Measurements from ENCODE around the gene DCLRE1A.

DCLRE1A gene

DNA sequence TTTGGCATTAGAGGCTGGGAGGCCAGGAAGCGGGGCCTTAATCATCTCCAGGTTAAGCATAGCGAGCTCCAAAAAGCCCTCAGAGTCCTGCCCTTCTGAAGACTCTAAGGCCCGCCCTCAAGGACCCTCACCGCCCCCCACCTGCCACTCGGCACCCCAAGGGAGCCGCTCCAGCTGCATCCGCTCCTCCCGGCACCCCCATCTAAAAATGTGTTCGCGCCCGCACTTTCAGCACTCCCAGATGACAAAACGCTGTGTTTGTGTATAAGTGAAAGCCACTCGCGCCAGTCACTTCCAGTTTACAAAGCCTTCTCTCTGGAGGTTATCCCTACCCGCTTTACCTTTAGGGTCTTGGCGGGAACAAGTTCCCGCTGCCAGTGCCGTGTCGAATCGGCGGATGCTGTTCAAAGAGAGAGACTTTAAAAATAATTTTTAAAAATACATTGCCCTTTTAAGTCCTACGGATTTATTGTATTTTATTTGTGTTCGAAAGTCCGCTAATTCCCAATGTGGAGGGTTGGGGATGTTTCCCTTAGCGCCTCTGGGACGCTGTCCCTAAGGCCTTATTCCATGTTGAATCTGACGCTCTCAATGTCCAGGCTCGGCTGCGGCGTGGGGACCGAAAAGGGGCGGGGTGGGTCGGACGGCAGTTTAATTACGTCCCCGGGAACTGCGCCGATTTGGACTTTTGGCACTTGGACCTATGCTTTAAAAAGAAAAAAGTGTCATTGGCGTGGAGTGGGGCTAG is at the start of gene DCLRE1A, which contains the start of gene NHLRC2:
Gene DCLRE1A (minus strand): TSS at position 70 of the 748 bp plus-strand sequence. CDS start 900 bp downstream, outside the sequence.
Gene NHLRC2 (plus strand): TSS at position 649 of the 748 bp plus-strand sequence. CDS start 212 bp downstream, outside the sequence.
- DNase-seq (ENCODE audit: low read depth in 3 of 3) = peak in 2 of 3 donors; percentile 38 to 70

DNA sequence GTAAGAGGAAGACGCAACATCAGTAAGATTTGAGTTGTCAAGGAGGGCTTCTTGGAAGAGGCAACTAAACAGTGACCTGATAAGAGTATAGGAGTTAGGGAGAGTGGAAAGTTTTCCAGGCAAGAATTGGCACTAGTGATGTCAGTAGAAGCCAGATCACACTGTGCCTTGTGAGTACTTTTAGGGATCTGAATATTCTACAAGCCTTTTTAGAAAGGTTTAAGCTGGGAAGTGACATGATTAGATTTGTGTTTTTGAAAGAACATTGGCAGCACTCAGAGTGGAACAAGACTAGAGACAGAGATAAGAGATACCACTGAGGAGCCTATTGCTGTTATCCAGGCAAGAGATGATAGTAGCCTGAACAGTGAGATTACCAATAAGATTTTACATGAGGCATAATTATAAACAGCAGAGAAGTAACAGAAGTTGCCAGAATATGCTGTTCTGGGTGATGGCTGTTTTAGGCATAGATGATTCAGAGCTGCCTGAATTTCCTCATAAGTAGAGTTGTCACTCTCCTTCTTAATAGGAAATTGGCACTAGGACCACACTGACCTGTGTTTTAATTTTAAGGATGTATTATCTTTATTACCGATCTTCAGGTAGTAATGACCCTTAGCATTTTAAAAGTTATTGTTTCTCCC is 46.2 kb upstream of the DCLRE1A start:
- DNase-seq (ENCODE audit: low read depth in 3 of 3) = no peak

DNA sequence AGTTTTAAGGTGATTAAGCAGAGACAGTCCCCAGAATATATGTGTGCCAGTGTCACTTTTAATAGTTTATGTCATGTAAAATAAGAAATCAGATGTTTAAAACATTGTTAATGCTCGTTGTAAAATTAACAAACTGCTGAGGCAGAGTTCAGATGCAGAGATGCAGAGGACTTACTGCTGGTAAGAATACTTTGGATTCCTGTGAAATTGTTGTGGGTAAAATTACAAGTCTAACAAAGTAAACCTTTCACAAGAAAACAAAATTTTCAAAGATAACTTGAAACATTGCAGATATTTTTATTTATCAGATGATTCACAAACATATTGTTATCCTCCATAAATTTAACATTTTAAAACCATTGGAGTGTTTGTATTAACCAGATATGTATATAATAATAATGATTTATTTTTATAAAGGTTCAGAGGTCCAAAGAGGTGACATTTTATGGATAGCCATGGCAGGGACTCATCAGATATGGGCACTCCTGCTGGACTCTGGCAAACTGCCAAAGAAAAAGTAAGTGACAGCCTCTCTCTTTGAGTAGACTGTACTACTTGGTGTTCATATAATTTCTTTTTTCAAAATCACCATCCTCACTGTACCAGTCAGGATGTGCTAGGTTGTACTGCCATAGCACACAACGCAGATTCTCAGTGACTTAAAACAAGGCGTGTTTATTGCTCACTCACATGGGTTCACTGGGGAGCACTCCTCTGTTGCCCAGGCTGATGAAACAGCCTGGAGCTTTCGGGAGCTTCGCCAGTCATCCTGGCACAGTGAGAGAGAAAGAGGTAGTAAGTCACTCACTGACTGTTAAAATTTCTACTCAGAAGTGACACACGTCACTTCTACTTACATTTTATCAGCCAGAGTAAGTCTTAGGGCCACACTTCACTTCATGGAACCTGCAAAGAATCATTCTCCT is 44.1 kb upstream of the DCLRE1A start:
- no peak for DNase-seq (ENCODE audit: low read depth in 3 of 3)

DNA sequence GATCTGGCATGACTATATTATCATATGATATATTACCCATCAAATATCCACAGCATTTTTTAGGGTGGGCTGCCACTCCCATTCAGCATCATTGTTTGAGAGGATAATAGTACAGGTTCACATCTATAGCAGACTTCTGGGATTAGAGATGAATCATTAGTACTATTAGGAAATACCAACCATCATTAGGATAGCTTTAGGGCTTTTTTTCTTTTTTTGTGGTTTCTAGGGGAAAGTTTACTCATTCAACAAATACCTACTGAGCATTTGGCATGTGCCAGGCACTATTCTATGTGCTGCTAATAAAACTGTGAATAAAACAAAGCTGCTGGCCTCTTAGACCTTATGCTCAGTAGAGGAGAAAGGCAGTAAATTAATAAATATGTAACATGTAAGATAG is 41.1 kb upstream of the DCLRE1A start:
- DNase-seq (ENCODE audit: low read depth in 3 of 3) = no peak

DNA sequence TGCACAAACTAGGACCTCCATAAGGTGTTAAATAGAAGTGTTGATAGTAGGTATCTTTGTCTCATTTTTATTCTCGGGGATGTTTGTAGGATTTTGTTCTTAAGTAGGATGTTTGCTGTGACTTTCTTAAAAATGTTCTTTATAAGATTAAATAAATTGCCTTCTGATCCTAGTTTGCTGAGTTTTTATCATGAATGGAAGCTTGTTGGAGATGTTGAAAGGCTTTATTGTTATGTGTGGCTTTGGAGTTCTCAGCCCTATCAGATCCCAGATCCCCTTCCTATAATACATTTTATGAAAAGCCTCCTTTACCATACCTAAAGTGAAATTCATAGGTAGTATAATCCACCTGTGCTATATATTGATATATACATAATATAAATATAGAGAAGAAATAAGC is 40.7 kb upstream of the DCLRE1A start:
- no peak for DNase-seq (ENCODE audit: low read depth in 3 of 3)

DNA sequence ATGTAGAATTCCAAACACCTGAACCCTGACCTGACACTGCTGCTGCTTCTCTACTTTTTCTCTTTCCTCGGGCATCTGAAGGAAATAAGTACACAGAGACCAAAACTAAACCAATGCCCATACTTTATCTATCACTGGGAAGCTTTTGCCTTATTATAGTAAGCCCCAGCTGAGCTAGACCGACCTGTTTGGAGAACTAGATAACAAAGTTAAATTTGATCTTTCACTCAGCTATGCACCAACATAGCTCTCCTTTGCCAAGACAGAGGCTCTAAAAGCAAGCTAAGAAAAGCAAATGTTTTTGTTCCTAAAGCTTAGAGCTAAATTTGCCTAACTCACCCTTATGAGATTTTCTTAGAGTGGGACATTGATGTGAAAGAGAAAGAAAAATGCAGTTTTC is 39.7 kb upstream of the DCLRE1A start:
- no peak for DNase-seq (ENCODE audit: low read depth in 3 of 3)

DNA sequence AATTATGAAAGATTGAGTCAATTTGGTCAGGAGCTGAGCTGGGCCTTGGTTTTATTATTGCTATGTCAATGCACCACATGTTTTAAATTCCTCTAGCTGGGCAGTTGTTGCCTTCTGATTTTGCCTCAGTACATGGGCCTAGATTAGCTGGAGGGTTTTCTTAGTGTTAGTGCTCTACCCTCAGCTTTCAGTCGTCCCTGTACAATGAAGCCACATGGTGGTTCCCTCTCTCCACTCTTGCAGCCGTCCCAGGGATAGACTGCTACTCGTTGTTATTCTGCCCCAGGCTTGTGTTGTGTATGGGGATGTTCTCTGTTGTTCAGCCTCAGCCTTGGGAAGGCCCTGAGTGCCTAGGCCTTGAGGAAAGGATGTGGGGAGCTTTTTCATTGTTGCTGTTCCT is 37.6 kb upstream of the DCLRE1A start:
- DNase-seq (ENCODE audit: low read depth in 3 of 3) = no peak

DNA sequence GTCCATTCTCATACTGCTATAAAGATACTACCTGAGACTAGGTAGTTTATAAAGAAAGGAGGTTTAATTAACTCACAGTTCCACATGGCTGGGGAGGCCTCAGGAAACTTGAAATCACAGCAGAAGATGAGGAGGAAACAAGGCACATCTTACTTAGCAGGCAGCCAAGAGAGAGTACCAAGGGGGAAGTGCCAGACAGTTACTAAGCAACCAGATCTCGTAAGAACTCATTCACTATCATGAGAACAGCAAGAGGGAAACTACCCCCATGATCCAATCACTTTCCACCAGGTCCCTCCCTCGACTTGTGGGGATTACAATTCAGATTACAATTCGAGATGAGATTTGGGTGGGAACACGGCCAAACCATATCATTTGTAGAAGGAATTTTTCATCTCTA is 36.9 kb upstream of the DCLRE1A start:
- DNase-seq (ENCODE audit: low read depth in 3 of 3) = no peak

DNA sequence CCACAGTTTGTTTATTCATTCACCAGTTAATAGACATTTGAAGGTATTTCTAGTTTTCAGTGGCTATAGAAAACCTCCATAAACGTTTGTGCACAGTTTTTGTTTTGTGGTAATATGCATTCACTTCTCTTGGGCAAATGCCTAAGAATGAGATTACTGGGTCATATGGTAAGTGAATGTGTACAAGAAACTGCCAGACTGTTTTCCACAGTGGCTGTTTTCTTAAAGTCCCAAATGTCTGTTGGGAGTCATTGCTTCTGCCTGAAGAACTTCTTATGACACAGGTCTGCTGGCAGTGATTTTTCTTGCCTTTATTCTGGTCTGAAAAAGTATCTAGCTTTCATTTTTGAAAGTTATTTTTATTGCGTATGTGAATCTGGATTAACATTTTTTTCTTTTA is 36.0 kb upstream of the DCLRE1A start:
- no peak for DNase-seq (ENCODE audit: low read depth in 3 of 3)

DNA sequence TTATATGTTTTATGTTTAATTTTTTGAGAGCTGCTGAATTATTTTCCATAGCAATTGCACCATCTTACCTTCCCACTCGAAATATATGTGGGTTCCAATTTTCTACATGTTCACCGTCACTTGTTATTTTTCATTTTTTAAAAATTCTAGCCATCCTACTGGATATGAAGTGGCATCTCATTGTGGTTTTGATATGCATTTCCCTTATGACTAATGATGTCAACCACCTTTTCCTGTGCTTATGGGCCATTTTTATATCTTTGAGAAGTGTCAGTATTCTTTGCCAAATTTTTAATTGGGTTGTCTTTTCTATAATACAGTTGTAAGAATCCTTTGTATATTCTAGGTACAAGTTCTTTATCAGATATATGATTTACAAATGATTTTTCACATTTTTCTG is 28.4 kb upstream of the DCLRE1A start:
- no peak for DNase-seq (ENCODE audit: low read depth in 3 of 3)

DNA sequence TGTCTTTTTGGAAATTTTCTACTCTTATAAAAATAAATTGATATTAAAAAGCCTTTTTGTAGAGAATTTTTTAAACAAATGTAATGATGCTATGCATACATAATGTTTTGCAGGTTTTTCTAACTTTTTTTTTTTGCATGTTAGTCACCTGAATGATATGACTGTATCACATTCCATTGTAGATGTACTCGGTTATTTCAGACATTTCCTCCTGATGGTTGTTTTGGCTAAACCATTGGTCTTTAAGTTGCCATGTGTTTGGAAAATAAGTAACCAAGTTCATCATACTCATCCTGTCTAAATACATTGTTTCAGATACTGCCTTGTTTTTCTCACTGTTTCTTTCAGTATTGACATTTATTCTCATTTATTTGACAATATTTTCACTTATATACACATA is 26.4 kb upstream of the DCLRE1A start:
- DNase-seq (ENCODE audit: low read depth in 3 of 3) = no peak

DNA sequence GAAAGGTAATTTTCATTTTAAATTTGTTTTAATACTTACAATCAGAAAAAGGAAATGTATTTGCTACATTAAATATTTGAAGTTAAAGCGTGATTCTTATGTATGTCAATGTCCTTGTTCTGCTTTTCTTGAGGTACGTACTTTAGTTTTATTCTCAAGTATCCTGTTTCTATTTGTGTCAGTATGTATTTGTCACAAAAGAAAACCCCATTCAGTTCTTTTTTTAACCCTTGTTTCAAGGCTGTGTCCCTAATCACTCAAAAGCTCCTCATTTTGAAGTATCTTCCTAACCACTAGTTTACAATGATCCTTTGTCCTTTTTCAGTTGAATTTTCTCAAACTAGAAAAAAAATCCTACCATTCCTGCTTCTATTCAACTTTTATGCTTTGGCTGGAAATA is 25.8 kb upstream of the DCLRE1A start:
- no peak for DNase-seq (ENCODE audit: low read depth in 3 of 3)

DNA sequence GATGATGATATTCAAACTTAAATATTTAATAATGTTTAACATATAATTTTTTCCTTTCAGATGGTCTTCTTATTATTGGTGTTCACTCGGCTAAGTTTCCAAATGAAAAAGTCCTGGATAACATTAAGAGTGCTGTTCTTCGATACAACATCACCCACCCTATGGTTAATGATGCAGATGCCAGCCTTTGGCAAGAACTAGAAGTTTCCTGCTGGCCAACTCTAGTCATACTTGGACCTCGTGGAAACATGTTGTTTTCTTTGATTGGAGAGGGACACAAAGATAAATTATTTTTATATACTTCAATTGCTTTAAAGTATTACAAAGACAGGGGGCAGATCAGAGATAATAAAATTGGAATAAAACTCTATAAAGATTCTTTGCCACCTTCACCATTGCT is 22.6 kb upstream of the DCLRE1A start:
- no peak for DNase-seq (ENCODE audit: low read depth in 3 of 3)

DNA sequence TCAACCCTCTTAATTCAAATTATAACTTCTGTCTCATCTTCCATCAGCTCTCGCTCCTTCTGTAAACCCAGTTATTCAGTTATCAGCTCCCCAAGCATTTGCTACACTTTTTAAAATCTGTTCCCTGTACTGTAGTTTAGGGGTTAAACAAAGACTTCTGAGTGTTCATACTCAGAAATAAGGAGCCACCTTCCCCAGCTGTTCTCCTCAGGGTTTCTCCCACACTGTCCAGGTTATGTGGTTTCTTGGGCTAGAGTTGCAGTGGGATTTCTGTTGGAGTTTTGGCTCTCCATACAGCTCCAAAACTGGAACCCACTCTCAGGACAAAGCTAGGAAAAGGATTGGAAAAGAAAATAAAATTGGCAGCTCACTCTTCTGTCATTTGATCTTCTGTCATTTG is 21.3 kb upstream of the DCLRE1A start:
- DNase-seq (ENCODE audit: low read depth in 3 of 3) = no peak

DNA sequence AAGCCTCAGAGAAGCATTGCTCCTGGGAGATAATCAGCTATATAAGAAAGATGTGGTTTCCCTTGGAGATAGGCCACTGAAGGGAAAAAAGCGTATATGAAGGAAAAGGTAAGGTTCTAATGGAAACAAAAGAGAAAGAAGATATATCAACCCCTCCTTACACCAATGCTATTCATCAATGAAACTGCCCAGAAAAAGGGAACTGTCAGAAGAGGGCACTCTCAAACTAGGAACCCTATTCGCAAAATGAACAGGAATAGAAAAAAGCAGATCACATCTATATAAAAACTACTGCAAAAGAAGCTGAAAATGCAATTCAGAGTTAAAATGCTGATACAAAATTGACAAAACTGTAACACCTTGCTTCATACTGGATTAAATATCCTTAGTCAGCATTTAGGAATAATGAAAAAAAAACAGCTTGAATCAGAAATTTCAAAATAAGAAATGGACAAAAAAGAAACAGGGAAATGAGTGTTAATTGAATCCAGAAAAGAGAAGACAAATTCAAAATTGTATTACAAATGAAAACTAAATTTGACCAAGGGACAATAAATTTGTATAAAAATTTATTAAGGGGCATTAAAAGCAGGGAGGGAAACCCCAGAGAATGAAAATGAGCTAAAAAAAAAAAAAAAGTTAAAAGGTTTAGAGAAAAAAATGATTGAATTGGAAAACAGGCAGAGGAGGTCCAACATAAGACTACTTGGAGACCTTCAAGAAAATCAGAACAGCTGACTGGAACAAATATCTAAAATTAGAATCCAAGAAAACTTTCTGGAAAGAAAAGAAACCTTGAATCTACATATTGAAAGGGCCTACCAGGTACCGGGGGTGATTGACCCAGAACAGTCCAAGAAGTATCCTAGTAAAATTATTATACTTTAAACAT is 18.5 kb upstream of the DCLRE1A start:
- no peak for DNase-seq (ENCODE audit: low read depth in 3 of 3)

DNA sequence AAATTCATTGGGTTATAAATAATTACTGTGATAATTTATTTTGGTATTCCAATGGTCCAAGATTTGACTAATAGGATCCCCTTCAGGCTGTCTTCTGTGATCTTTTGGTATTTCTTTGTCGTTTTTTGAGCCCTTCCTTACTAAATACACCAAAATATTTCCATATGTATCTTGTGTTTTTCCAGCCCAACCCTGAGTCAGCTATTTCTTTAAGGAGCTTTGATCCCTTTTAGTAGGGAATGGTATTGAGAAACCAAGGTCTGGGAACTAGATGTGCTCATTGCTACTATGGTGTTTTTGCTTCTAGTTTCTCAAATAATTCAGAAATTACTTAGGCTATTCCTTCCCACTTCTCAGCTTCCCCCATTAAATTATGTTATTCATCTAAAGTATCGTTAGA is 15.9 kb upstream of the DCLRE1A start:
- DNase-seq (ENCODE audit: low read depth in 3 of 3) = no peak

DNA sequence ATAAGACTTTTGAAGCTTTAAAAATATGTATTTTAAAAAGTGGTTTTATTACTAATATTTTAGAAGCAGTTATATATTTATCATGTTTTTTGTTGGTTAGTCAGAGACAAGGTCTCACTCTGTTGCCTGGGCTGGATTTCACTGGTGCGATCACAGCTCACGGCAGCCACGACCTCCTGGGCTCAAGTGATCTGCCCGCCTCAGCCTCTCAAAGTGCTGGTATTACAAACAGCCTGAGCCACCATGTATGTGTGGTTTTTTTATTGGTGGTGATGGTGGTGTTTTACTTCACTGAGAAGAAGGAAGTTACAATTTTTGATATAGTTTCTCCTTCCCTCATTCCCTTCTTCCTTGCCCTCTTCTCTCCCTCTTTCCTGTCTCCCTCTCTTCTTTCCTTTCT is 14.0 kb upstream of the DCLRE1A start:
- DNase-seq (ENCODE audit: low read depth in 3 of 3) = no peak

DNA sequence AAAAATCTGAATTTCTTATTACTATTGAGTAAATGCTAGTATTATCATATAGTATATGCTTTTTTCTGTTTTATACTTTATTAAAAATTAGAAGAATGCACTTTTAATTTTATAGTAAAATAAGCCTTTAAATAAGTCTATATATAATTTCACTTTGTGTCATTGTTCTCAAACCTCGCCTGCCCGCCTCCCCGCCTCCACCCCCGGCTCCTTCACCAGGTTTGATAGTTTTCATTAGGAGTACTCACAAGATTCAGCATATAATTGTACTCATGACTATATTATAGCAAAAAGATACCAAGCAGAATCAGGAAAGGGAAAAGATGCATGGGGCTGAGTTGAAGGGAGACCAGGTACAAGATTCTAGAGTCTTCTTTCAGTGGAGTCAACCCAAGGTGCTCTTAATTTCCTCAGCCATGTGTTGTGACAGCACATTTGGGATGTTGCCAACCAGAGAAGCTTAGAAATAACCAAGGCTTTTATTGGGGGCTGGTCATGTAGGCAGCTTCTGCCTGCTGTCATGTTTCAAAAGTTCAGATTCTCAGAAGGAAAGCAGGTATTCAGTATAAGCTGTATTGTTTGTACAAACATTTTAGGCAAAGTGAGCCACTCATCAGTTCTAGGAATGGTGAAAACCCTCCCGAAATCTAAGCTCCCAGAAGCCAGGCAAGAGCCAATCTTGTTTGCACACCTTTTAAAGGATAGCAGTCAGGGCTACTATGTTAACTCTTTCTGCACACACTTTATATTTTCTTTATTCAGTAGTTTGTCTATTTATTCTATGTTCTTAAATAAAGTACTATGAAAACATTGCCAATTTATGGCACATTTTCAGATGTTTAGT is 12.9 kb upstream of the DCLRE1A start:
- no peak for DNase-seq (ENCODE audit: low read depth in 3 of 3)

DNA sequence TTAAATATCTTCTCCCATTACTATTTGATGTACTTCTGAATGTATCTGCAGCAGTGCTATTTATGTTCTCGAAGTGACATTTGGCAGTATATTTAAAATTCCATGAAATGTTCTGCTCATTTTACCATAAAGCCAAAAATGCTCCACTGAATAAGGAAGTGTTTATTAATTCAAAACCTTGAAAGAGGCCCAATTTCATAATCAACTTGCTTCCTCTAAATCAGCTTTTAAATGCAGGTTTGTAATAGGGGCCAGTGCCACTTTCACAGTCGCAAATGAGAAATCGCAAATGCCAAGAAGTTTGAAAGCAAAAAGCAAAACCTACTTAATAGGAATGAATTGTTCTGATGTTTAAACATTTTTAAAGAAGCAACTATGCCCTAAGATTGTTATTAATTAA is 12.0 kb upstream of the DCLRE1A start:
- DNase-seq (ENCODE audit: low read depth in 3 of 3) = no peak

DNA sequence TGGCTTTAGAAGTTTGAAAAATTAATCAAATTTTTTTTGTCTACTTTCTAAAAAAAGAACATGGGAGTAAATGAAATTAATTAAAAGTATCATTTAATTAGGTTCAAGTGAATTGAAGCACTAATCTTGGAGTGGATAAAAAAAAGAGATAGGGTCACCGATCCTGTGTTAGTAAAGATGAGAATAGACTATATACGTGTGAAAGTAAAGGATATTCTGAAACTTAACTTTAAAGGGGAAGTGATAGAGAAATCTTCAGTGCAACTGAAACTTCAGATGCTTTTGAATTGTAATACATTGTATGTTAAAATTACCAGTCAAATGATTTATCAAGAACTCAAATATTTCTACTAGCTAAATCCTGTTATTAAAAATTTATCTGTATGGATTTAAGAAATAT is 5.4 kb upstream of the DCLRE1A start:
- no peak for DNase-seq (ENCODE audit: low read depth in 3 of 3)

All from stimulated activated CD4-positive, alpha-beta T cell treated with anti-CD3 and anti-CD28 coated beads, TNF-alpha, amount 100 ng/mL, for 48 hours (primary cell).